Cardiac fibroblast (primary cell): Measurements from ENCODE around the gene CD34.

ENCODE experiments used
- DNase-seq, 2 donors: peaks; one replicate each; pipeline versions ENCODE4 v3.0.0 to v3.0.0-alpha.2; 2010; ENCODE audit warnings: low read depth in 2 of 2
- H3K4me3 ChIP-seq, 2 donors: replicated peaks in 1 of 2; 1 replicate in 1 of 2; 2 replicates in 1 of 2; pipeline ENCODE4 v1.5.1; 2011; ENCODE audit warnings: low read depth in 2 of 2, low read length in 2 of 2, mild to moderate bottlenecking in 2 of 2, moderate library complexity in 1 of 2
- TF ChIP-seq, protein P1 (sequence below): IDR thresholded peaks from one replicate; pipeline ENCODE4 v1.5.1; 2011; ENCODE audit warnings: low read depth, mild to moderate bottlenecking, low read length, inconsistent platforms

The CD34 gene

DNA sequence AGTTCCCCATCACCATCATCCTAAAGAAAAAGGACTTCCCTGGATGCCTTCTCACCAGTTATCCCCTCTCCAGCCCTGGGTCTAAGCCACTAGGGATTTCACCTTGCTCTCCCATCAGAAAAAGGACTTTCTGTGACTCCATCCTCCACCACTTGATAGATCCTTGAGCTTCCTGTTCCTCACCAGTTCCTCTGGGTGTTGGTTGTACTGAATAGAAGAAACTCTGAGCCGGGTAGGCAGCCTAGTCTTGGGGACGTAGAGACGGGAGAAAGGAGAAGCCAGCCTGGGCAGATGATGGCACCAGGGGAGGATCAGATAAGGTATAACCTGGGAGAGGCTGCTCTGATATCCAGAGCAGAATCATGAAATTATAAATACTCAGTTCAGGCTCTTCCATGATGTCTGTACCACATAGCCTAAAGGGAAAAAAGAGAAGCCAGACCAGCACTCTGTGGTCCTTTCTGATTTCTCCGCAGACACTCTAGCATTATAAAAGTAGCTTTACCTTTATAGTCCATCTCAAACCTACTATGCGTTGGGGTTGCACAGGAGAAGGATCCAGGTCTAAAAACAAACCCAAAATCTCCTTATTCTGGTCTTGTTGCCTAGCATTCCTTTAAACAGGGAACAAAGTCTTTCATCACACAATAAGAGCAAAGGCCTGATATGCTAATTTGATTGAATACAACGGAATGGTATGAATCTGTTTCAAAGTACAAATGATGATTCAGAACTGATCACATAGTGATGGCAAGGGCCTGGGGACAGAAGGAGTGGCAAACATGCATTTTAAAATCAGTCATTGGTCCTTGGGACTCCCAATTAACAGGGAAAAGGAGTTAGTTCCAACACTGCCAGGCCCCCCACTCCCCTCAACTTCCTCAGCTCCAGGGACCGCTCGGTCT lies 1.2 kb upstream of the CD34 start:
- TF ChIP-seq, protein P1, sequence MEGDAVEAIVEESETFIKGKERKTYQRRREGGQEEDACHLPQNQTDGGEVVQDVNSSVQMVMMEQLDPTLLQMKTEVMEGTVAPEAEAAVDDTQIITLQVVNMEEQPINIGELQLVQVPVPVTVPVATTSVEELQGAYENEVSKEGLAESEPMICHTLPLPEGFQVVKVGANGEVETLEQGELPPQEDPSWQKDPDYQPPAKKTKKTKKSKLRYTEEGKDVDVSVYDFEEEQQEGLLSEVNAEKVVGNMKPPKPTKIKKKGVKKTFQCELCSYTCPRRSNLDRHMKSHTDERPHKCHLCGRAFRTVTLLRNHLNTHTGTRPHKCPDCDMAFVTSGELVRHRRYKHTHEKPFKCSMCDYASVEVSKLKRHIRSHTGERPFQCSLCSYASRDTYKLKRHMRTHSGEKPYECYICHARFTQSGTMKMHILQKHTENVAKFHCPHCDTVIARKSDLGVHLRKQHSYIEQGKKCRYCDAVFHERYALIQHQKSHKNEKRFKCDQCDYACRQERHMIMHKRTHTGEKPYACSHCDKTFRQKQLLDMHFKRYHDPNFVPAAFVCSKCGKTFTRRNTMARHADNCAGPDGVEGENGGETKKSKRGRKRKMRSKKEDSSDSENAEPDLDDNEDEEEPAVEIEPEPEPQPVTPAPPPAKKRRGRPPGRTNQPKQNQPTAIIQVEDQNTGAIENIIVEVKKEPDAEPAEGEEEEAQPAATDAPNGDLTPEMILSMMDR, result no peak
- peak in 1 of 2 donors; percentile 61 for DNase-seq
- H3K4me3 ChIP-seq, result no peak overlapping the region

DNA sequence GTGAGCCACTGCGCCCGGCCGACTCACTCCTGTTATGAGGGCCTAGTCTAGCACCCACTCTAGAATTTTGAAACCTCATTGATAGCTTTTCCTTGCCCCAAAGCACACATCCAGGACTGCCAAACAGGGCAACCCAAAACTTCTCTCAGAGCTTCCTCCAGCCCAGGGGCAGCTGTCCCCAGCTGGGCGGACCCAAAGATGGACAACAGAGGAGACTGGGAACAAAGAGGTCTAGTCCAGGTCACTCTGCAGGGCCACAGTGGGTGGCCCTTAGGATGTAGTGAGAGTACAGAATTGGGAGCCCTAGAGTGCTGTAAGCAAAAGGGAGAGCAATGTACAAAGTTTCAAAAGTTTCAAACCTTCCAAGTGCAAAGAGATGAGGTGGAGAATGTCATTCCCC lies 1.2 kb downstream of the CD34 start:
- TF ChIP-seq, protein P1, result no peak
- no peak for DNase-seq
- peak overlapping the region in 1 of 2 donors; percentile 53 for H3K4me3 ChIP-seq

DNA sequence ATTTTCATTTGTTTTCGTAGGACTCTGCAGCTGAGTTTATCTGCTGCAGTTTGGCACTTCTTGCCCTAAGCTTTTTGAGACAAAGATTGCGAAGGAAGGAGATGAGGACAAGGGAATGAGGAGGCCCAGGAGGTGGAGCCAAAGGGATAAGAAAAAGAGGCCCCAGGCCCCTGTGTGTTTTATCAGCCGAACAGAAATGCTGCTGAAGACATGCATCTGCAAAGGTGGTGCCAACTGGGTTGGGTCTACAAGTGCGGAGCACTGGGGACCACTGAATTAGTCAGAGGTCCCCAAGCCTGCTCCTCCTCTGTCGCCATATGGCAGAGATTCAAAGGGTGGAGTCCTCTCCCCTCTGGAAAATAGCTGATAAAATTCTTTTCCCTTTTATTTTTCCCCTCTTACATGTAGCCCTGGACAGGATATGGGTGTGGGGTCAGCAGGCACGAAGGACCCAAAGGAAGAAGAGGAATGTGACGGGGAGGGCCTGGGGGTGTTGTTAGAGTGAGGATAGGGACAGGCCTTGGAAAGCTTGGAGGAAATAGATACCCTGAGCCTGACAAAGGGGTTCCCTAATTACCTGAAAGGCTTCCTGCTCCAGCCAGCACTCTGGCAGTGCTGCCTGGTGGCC lies 2.7 kb downstream of the CD34 start:
- H3K4me3 ChIP-seq, result peak overlapping the region in 1 of 2 donors; percentile 6
- TF ChIP-seq, protein P1, result no peak
- peak in 1 of 2 donors; percentile 44 for DNase-seq

DNA sequence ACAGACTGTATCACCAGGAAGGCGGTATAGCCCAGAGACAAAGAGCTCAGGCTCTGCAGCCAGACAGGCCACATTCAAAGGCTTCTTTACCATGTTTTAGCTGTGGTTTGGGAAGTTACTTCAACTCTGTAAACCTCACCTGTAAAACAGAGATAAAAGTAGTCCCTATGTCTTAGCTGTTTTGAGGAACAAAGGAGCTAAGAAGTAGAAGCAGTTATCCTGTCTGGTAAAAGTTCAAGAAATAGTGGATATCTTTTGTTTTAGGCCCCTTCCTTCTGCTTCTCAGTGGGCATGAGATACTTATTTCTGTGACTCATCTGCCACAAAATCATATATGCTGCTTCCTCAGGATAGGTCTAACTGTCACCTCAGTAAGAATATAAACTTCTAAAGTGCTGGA lies 6.5 kb downstream of the CD34 start:
- DNase-seq, result no peak
- TF ChIP-seq, protein P1, result no peak
- H3K4me3 ChIP-seq, result no peak overlapping the region

DNA sequence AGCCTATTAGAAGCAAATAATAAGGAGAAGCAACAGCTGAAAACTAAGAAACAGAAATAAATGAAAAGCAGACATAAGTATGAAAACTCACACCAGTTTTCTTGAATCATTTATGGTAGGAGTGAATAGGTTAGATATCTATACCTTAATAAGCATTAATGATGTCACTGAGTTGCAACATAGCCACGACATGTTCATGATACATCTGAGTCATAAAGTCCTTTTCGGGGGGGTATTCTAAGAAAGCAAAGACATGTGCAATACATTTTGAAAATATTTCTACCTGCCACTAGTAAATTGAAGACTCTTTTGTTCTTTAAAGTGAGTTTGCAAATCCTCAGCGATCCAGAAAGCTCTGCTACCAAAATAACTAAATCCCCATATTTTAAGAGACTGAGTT lies 7.2 kb downstream of the CD34 start:
- no peak overlapping the region for H3K4me3 ChIP-seq
- DNase-seq, result peak; percentile 17 to 71
- TF ChIP-seq, protein P1, result no peak

DNA sequence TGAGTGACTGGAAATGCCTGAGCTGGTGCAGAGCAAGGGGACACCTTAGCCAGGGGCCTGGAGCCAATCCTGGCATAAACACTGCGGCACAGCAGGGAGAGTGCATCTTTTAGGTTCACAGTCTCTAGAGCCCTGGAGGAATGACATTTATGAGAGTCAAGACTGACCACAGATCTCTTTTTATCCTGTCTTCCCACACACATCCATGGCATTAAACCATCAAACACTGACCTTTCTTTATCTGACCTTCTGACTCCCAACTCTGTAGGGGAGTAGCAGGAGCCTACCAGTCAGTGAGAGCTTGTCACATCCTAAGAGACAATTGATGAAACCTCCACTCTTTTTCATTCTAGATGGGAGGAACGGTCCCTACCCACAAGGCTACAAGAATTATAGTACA lies 7.9 kb downstream of the CD34 start:
- no peak for DNase-seq
- TF ChIP-seq, protein P1, result no peak
- no peak overlapping the region for H3K4me3 ChIP-seq
